ENCODE results near the gene GAN. TPM values are rescaled to one million over a fixed set of nuclear protein-coding genes. Genes with fewer than 3 reads are reported as not detected.

Gene GAN, protein sequence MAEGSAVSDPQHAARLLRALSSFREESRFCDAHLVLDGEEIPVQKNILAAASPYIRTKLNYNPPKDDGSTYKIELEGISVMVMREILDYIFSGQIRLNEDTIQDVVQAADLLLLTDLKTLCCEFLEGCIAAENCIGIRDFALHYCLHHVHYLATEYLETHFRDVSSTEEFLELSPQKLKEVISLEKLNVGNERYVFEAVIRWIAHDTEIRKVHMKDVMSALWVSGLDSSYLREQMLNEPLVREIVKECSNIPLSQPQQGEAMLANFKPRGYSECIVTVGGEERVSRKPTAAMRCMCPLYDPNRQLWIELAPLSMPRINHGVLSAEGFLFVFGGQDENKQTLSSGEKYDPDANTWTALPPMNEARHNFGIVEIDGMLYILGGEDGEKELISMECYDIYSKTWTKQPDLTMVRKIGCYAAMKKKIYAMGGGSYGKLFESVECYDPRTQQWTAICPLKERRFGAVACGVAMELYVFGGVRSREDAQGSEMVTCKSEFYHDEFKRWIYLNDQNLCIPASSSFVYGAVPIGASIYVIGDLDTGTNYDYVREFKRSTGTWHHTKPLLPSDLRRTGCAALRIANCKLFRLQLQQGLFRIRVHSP
- 9.1 TPM for total RNA-seq

GRCh38 chr16:81314603-81315270 lies at the start of gene GAN:
Gene GAN (plus strand): TSS chr16:81314962. CDS start chr16:81315114, 152 bp downstream.

Other genes with a start within 250 kb of the GAN start
- gene C16orf46, start 237.7 kb upstream of the GAN start, total RNA-seq, result 2.8 TPM
- gene GCSH, start 218.6 kb upstream of the GAN start, total RNA-seq, result 21.0 TPM
- gene BCO1, start 76.3 kb upstream of the GAN start, total RNA-seq, result 3.2 TPM
- gene CMIP, start 129.8 kb downstream of the GAN start, total RNA-seq, result 46.1 TPM